Activated naive CD4-positive, alpha-beta T cell treated with anti-CD3 and anti-CD28 coated beads for 36 hours (primary cell): ENCODE results near the gene MTFR1L. TPM values are rescaled to one million over a fixed set of nuclear protein-coding genes. Genes with fewer than 3 reads are reported as not detected.

Experiments used
- CTCF ChIA-PET: fragments of 350-600 bp; sonication (Branson Sonifier 250); formaldehyde crosslinking; loops from one replicate; lab custom pipeline; 2021; ENCODE audit warnings: antibody characterized with exemption; lab: Charles Lee
- DNase-seq: peaks from one replicate; pipeline ENCODE4 v3.0.0-alpha.2; 2020
- H3K27ac Mint-ChIP-seq: one replicate; pipeline ENCODE4 v1.8.0; 2021; ENCODE audit warnings: mild to moderate bottlenecking, mixed read lengths
- H3K27me3 Mint-ChIP-seq: one replicate; pipeline ENCODE4 v1.8.0; 2021; ENCODE audit warnings: low read depth, mixed read lengths
- H3K36me3 Mint-ChIP-seq: one replicate; pipeline ENCODE4 v1.8.0; 2021; ENCODE audit warnings: low read depth, mixed read lengths
- H3K4me1 Mint-ChIP-seq: one replicate; pipeline ENCODE4 v1.8.0; 2021; ENCODE audit warnings: low read depth, mixed read lengths
- H3K4me3 Mint-ChIP-seq: one replicate; pipeline ENCODE4 v1.8.0; 2021; ENCODE audit warnings: mild to moderate bottlenecking, moderate library complexity, mixed read lengths
- H3K9me3 Mint-ChIP-seq: one replicate; pipeline ENCODE4 v1.8.0; 2021; ENCODE audit warnings: mixed read lengths
- intact Hi-C: fragments of 100-400 bp; cut with micrococcal nuclease; formaldehyde crosslinking; loops from one replicate; pipeline ENCODE4 v1.15.1; 2023
- total RNA-seq, 2 experiments: library from RNA; stranded (reverse); gene quantifications; one replicate each; pipeline ENCODE4 v1.2.3, GENCODE V29; 2021

Gene MTFR1L
- 10 to 100 TPM; 22.2 to 23.5 TPM for total RNA-seq

DNA sequence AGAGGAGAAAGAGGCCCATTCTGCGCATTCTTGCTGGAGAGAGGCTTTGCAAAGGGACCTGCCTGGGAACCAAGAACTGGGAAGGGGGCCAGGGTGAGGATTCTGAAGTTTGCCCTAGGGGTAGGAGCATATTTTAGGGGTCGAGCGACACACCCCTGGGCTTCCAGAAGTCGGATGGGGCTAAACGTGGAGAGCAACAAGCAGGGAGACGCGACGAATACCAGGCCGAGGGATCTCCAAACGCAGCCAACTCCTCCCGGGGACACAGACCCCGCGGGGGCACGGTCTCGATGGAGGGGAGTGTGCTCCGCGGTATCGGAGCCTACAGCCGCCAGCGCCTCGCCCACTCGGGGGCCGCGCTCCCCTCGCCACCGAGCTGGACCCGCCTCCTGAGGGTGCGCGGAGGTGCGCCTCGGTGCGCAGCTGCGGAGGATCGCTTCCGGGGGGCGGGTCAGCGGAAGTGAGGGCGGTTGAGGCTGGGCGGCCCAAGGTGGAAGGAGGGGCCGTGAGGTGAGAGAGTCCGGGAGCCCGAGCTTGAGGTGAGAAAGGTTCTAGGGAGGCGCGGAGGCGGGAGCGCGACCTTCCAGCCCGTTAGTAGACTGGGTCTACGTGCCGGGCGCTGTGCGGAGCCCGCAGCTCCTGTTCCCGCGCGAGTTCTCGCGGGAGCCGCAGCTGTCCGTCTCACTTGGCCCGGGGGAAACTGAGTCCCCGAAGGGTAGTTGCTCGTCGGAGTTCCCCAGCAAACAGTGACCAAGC, at the start of gene MTFR1L:
TSS of gene MTFR1L (plus strand) at position 464 of the 756 bp plus-strand sequence. CDS start 3,151 bp downstream, outside the sequence.
- H3K27me3 Mint-ChIP-seq = no peaks in the 10 kb centered on the region
- CTCF ChIA-PET = interaction anchor here (0.5 to 1.6 kb wide), 7 partner anchors 9 to 178 kb away, joined by 3 to 7 read pairs (median 4); partner anchors contain the start of gene PAFAH2

DNA sequence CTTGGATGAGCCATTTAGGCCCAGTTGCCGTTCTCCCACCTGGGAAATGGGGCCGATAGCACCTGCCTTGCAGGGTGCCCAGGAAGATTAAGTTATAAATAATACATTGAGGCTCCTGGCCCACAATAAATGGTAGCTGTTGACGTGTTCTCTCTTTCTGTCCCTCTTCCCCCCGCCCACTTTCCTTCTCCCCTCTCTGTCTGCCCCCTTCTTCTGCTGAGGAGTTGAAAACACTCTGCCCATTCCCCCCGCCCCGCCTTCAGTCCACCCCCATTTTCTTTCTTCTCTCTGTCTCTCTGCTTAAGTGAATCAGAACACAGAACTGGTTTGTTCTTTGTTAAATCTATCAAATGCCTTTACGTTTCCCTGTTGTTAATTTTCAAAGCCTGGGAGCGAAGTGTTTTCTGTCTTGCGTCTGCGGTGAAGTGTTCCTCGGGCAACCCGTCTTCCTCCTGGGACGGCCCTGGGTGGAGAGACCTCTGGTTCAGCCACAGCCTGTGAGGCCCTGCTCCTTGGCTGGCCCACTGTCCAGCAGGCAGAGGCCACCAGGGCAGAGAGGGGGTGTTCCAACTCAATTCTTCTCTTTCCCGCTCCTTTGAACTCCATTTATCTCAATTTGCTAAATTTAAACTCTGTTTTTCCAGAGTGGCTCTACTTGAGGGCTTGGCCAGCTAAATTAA, 49.1 kb upstream of the MTFR1L start:
- Mint-ChIP-seq H3K4me1 (peaks cover 87% of the 10 kb centered on the region), H3K27me3 (no peaks in the 10 kb centered on the region), H3K36me3 (peaks cover 2% of the 10 kb centered on the region), H3K9me3 (no peaks in the 10 kb centered on the region), H3K4me3 (peak overlapping the region; percentile 49), H3K27ac (peak overlapping the region; percentile 62)
- intact Hi-C loops = no loop called here
- CTCF ChIA-PET = interaction anchor here (1.7 kb wide), 1 partner anchor 11 kb away, joined by 3 read pairs; no protein-coding TSS in a partner anchor
- no peak for DNase-seq

More for the DNA sequence above, at the start of gene MTFR1L:
- Mint-ChIP-seq H3K4me1 (peaks cover 36% of the 10 kb centered on the region), H3K36me3 (peaks cover 5% of the 10 kb centered on the region), H3K9me3 (no peaks in the 10 kb centered on the region), H3K27ac (peak within 1 kb of the TSS; percentile 88), H3K4me3 (peak within 1 kb of the TSS; percentile 86)
- intact Hi-C loops = loop anchor here (1.0 to 10.0 kb wide), 6 partner anchors 39 to 575 kb away; partner anchors contain the start of genes MACO1, PAFAH2, RSRP1 and STMN1
- peak; percentile 94 for DNase-seq

DNA sequence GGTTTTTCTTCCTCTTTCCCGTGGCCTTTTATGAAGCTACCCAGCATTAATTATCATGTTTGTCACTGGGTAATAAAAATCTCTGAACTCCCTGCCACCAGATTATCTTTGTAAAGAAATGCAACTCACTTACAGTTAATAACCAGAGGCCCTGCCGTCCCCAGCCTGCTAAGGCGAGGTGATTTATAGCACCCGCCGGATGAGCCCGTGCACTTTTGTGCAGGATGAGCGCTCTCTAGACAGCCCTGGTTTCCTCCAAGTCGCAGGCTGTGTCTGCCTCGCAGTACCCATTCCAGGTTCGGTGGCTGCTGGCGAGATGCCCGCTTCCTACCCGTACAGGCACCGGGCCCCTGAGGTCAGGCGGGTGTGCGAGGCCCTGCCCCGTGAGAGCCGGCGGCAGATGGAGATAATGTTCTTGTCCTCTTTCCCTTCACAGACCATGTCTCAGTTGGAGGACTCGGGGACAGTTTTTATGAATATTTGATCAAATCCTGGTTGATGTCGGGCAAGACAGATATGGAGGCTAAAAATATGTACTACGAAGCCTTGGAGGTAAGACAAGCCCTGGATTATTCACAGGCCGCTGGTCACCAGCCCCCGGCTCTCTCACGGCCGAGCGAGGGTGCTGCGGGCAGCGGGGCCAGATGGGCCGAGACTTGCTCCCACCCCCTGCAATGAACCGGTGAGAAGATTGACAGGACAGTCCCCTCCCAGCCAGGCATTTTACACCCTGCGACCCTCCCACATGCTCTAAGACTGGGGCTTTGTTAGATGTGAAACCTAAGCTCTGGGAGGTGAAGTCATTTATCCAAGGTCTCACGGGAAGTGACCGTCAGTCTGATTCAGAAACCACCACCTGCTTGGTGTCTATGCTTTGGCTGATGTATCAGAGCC, 48.3 kb upstream of the MTFR1L start:
- CTCF ChIA-PET = interaction anchor here (0.6 to 1.7 kb wide), 4 partner anchors 12 to 78 kb away, joined by 3 read pairs; no protein-coding TSS in a partner anchor
- H3K36me3 Mint-ChIP-seq = peaks cover 2% of the 10 kb centered on the region
- DNase-seq = peak; percentile 69
- no peaks in the 10 kb centered on the region for H3K9me3 Mint-ChIP-seq
- peak overlapping the region; percentile 62 for H3K27ac Mint-ChIP-seq
- H3K4me1 Mint-ChIP-seq = peaks cover 82% of the 10 kb centered on the region
- H3K4me3 Mint-ChIP-seq = peak overlapping the region; percentile 49
- intact Hi-C loops = no loop called here
- H3K27me3 Mint-ChIP-seq = no peaks in the 10 kb centered on the region

DNA sequence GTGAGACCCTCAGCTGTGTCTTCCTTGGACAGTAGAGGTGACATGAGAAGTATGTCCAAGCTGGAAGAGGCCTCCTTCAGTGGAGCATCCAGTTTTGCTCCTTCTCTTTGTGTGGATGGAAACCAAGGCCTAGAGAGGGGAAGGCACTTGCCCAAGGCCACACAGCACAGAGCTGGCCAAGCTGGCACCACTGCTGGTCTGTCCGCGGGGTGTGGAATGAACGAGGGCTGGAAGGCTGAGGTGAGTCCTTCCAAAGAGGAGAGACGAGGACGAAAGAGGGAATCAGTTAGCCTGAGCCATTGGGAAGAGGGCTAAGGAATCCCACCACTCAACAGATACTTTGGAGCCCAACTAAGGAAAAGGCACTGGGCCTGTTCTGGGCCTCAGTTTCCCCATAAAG, 47.6 kb upstream of the MTFR1L start:
- DNase-seq = no peak
- no peaks in the 10 kb centered on the region for H3K9me3 Mint-ChIP-seq
- CTCF ChIA-PET = interaction anchor here (0.6 to 1.6 kb wide), 3 partner anchors 13 to 79 kb away, joined by 3 read pairs; no protein-coding TSS in a partner anchor
- intact Hi-C loops = no loop called here
- H3K36me3 Mint-ChIP-seq = peaks cover 2% of the 10 kb centered on the region
- H3K4me3 Mint-ChIP-seq = no peak overlapping the region
- peaks cover 77% of the 10 kb centered on the region for H3K4me1 Mint-ChIP-seq
- H3K27ac Mint-ChIP-seq = no peak overlapping the region
- no peaks in the 10 kb centered on the region for H3K27me3 Mint-ChIP-seq

DNA sequence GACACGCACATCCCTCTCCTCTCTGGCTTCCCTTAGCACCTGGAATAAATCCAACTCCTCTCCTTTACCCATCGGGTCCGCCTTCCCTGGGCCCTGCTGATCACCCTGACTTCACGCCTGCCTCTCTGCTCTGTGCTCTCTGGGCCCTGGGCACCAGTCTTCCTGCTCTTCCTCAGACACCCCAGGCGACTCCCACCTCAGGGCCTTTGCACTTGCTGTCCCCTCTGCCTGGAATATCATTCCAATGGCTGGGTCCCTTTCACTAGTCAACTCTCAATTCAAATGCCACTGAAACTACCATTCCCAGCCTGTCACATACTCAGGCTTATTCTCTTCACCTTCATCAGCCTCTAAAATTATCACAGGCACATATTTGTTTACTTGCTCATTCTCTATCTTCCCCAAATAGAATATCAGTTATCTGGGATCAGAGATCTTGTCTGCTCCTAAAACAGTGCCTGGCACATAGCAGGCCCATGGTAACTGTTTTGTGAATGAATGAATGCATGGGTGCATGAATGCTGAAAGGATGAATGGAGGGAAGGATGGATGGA, 47.0 kb upstream of the MTFR1L start:
- no peaks in the 10 kb centered on the region for H3K27me3 Mint-ChIP-seq
- H3K36me3 Mint-ChIP-seq = peaks cover 2% of the 10 kb centered on the region
- peaks cover 76% of the 10 kb centered on the region for H3K4me1 Mint-ChIP-seq
- CTCF ChIA-PET = interaction anchor here (1.6 to 2.4 kb wide), 2 partner anchors 59 to 79 kb away, joined by 3 to 7 read pairs; no protein-coding TSS in a partner anchor
- H3K4me3 Mint-ChIP-seq = no peak overlapping the region
- DNase-seq = no peak
- H3K27ac Mint-ChIP-seq = no peak overlapping the region
- intact Hi-C loops = no loop called here
- H3K9me3 Mint-ChIP-seq = no peaks in the 10 kb centered on the region

DNA sequence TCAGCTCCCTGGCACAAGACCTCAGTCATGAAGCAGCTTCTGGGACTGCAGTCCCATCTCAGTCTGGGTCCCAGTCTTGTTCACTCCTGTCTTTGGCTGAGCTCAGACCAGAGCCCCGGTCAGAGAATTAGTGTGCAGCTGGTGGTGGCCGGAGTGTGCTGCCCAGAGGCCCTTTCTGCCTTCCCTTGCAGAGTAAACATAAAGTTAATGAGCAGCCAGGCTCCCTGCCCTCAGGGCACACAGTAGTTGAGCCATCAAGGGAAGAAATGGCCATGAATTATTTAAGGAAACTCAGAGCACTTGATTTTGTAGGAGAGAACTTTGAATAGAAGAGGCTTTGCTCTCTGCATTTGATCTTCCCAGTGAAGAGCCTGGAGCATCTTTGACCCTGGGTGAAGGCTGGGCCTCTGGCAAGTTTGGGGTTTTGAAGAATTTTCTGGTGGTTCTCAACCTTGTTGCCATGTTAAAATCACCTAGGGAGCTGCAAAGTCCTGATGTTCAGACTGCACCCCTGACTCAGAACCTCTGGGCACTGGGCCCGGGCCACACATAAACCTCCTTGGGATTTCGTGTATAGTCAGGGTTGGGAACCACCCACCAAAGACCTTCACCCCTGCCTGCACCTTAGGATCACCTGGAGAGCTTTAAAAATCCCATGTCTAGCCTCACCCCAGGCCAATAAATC, 46.2 kb upstream of the MTFR1L start:
- peak overlapping the region; percentile 6 for H3K27ac Mint-ChIP-seq
- no peaks in the 10 kb centered on the region for H3K9me3 Mint-ChIP-seq
- no peak for DNase-seq
- H3K4me1 Mint-ChIP-seq = peaks cover 83% of the 10 kb centered on the region
- no peak overlapping the region for H3K4me3 Mint-ChIP-seq
- CTCF ChIA-PET = interaction anchor here (0.7 to 3.1 kb wide), 8 partner anchors 17 to 154 kb away, joined by 3 to 16 read pairs (median 4); no protein-coding TSS in a partner anchor
- H3K36me3 Mint-ChIP-seq = peaks cover 2% of the 10 kb centered on the region
- intact Hi-C loops = loop anchor here (2.0 kb wide), 1 partner anchor 17 kb away; no protein-coding TSS in a partner anchor
- no peaks in the 10 kb centered on the region for H3K27me3 Mint-ChIP-seq

DNA sequence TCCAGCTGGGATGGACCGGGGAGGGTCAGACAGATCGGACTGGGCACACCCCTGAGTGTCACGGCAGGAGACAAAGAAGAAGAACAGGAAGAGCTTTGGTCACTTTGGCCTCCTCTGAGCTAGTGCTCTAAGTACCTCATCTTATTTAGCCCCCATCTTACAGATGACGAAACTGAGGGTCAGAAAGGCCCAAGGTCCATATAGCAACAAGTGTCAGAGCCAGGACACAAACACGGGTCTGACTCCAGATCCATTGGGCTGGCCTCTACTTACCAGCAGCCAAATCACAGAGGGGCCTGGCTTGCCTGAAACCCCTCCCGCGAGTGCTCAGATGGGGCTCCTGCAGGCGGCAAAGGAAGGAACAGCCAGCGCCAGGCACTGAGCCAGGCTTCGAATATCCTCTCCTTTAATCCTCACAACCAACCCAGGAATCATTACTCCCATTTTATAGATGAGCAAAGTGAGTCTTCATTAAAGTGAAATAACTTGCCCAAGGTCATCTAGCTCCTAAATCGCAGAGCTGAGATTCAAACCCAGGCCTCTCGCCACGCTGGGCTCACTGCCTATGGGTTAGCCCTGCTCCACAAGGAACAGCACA, 45.4 kb upstream of the MTFR1L start:
- DNase-seq = no peak
- Mint-ChIP-seq H3K4me3 (peak overlapping the region; percentile 65), H3K27me3 (no peaks in the 10 kb centered on the region), H3K36me3 (peaks cover 2% of the 10 kb centered on the region), H3K27ac (peak overlapping the region; percentile 84), H3K9me3 (no peaks in the 10 kb centered on the region), H3K4me1 (peaks cover 78% of the 10 kb centered on the region)
- intact Hi-C loops = loop anchor here (2.0 kb wide), 1 partner anchor 18 kb away; no protein-coding TSS in a partner anchor
- CTCF ChIA-PET = interaction anchor here (0.7 to 3.1 kb wide), 12 partner anchors 18 to 155 kb away, joined by 3 to 16 read pairs (median 4); no protein-coding TSS in a partner anchor

DNA sequence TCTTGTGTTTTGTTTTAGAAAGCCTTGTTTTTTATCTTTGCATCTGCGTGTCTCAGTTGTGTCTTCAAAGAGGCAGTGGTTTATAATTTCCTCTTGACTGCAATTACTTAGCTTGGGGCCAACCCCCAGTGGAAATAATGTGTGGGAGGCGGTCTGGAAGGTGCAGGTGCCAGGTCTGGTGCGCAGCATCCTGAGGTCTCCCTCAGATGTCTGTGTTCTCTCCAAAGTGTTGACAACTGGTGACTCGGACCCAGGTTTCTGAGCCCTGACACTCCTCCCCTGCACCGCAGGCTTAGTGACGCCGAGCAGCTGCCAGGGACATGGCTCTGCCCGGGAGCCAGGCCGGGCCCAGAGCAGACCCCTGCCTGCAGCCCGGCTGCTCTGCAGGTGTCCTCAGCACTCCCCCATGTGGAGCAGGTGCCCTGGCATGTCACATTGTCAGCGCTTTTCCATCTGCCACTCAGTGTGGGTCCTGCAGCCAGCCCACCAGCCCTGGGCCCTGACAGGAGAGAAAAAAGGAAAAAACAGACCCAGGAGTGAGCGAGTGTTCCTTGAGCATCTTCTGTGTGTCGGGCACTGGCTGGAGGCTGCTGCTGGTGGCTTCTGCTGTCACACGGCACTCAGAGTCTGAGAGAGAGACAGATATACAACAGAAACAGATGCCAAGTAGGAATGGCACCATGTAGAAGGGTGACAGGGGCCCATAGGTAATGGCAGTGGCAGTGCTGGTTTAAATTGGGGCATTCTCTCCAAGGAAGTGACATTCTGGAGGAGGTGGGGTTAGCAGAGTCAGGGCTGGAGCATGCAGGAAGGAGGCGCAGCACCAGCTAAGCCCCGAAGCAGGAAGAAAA, 44.6 kb upstream of the MTFR1L start:
- intact Hi-C loops = loop anchor here (1.0 to 5.0 kb wide), 5 partner anchors 18 to 159 kb away; partner anchors contain the start of gene MAN1C1
- H3K27me3 Mint-ChIP-seq = no peaks in the 10 kb centered on the region
- CTCF ChIA-PET = interaction anchor here (1.0 to 3.1 kb wide), 9 partner anchors 21 to 156 kb away, joined by 3 to 16 read pairs (median 6); no protein-coding TSS in a partner anchor
- peak; percentile 97 for DNase-seq
- peak overlapping the region; percentile 84 for H3K27ac Mint-ChIP-seq
- peaks cover 70% of the 10 kb centered on the region for H3K4me1 Mint-ChIP-seq
- peaks cover 2% of the 10 kb centered on the region for H3K36me3 Mint-ChIP-seq
- peak overlapping the region; percentile 65 for H3K4me3 Mint-ChIP-seq
- no peaks in the 10 kb centered on the region for H3K9me3 Mint-ChIP-seq

DNA sequence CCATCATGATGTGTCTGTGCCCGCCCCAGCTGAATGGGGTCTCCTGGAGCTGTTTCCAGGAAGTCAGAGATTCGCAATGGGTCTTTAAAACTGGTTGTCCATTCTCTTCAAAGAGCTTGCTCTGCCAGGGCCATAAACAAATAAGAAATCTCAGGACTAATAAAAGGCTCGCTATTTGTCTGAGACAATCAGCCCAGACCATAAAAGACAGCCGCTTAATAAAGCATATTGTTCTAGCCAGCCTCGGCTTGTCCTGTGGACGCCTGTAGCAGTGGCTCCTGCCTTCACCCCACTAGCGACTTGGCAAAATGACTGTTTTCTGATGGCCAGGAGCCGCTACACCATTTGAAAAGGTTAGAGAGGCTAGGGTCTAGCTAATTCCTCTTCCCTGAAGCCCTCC, 40.4 kb upstream of the MTFR1L start:
- CTCF ChIA-PET = interaction anchor here (0.7 to 2.0 kb wide), 3 partner anchors 16 to 154 kb away, joined by 4 to 7 read pairs (median 4); no protein-coding TSS in a partner anchor
- intact Hi-C loops = loop anchor here (5.0 kb wide), 1 partner anchor 82 kb away; no protein-coding TSS in a partner anchor
- DNase-seq = no peak
- Mint-ChIP-seq H3K4me1 (peaks cover 28% of the 10 kb centered on the region), H3K27me3 (no peaks in the 10 kb centered on the region), H3K36me3 (no peaks in the 10 kb centered on the region), H3K9me3 (no peaks in the 10 kb centered on the region), H3K4me3 (no peak overlapping the region), H3K27ac (no peak overlapping the region)
